Vagina (tissue), 2 donors: ENCODE measurements around the gene LGALS12.

Source experiments
- POLR2A ChIP-seq, 2 donors: fragments of 450-650 bp; IDR thresholded peaks; one replicate each; pipeline ENCODE4 v1.6.1; 2017; ENCODE audit warnings: antibody characterized with exemption in 2 of 2, mild to moderate bottlenecking in 2 of 2, moderate library complexity in 2 of 2
- POLR2AphosphoS5 ChIP-seq, 2 donors: sonication (generic); formaldehyde crosslinking; IDR thresholded peaks; one replicate each; pipeline ENCODE4 v1.9.0; 2017; ENCODE audit warnings: antibody characterized with exemption in 2 of 2, mild to moderate bottlenecking in 2 of 2, low read depth in 1 of 2; ENCODE audit not compliant: insufficient read depth in 1 of 2
- TF ChIP-seq, protein P1 (sequence below), 3 experiments: fragments of 450-650 bp in 2 of 3; fragments of 200-600 bp in 1 of 3; sonication (generic) in 1 of 3; IDR thresholded peaks; one replicate each; pipeline ENCODE4 v1.5.1; 2017 to 2019; ENCODE audit warnings: antibody characterized with exemption in 3 of 3, mild to moderate bottlenecking in 2 of 3, moderate library complexity in 2 of 3

GRCh38 chr11:63535734-63536133 is 29.9 kb downstream of the LGALS12 start:
- TF ChIP-seq, protein P1, sequence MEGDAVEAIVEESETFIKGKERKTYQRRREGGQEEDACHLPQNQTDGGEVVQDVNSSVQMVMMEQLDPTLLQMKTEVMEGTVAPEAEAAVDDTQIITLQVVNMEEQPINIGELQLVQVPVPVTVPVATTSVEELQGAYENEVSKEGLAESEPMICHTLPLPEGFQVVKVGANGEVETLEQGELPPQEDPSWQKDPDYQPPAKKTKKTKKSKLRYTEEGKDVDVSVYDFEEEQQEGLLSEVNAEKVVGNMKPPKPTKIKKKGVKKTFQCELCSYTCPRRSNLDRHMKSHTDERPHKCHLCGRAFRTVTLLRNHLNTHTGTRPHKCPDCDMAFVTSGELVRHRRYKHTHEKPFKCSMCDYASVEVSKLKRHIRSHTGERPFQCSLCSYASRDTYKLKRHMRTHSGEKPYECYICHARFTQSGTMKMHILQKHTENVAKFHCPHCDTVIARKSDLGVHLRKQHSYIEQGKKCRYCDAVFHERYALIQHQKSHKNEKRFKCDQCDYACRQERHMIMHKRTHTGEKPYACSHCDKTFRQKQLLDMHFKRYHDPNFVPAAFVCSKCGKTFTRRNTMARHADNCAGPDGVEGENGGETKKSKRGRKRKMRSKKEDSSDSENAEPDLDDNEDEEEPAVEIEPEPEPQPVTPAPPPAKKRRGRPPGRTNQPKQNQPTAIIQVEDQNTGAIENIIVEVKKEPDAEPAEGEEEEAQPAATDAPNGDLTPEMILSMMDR (IDR thresholded peaks at IDR 0.05) = no peak
- TF ChIP-seq POLR2A (IDR thresholded peaks at IDR 0.05) = no peak
- TF ChIP-seq POLR2AphosphoS5 (IDR thresholded peaks at IDR 0.05; ENCODE audit: insufficient read depth in 1 of 2, low read depth in 1 of 2) = no peak
